DMS114 treated with DMSO at 0.1 percent for 48 hours (cell line): ENCODE data around the gene RAB40C.

Experiments
- DNase-seq: peaks from one replicate; lab custom pipeline; 2025; ENCODE audit not compliant: unreplicated experiment; lab: John Stamatoyannopoulos, UW

RAB40C gene

GRCh38 chr16:610513-611381 lies 20.9 kb downstream of the RAB40C start:
- no peak for DNase-seq

GRCh38 chr16:615122-615521 lies 25.3 kb downstream of the RAB40C start:
- no peak for DNase-seq

GRCh38 chr16:616733-617586 lies 27.1 kb downstream of the RAB40C start:
- DNase-seq, result no peak

- DNase-seq, result no peak
Observed at GRCh38 chr16:617855-618254, 28.0 kb downstream of the RAB40C start.

GRCh38 chr16:619476-620100 lies 29.7 kb downstream of the RAB40C start:
- no peak for DNase-seq

GRCh38 chr16:620700-621525 lies 31.0 kb downstream of the RAB40C start:
- no peak for DNase-seq

GRCh38 chr16:621526-622105 lies 31.8 kb downstream of the RAB40C start:
- no peak for DNase-seq

- no peak for DNase-seq
Observed at GRCh38 chr16:622920-623280, 33.0 kb downstream of the RAB40C start.

GRCh38 chr16:624526-625070 lies 34.7 kb downstream of the RAB40C start:
- no peak for DNase-seq

- no peak for DNase-seq
Observed at GRCh38 chr16:625117-625976, 35.5 kb downstream of the RAB40C start.

- DNase-seq, result no peak
Observed at GRCh38 chr16:625977-626765, 36.3 kb downstream of the RAB40C start.

GRCh38 chr16:626787-627453 lies 37.1 kb downstream of the RAB40C start:
- DNase-seq, result no peak

GRCh38 chr16:627454-628239 lies 37.8 kb downstream of the RAB40C start:
- DNase-seq, result no peak

- no peak for DNase-seq
Observed at GRCh38 chr16:628321-629061, 38.6 kb downstream of the RAB40C start.

GRCh38 chr16:629185-629832 lies 39.4 kb downstream of the RAB40C start:
- no peak for DNase-seq

GRCh38 chr16:629833-630248 lies 40.0 kb downstream of the RAB40C start:
- DNase-seq, result no peak
